Lower leg skin (tissue), 4 donors: Measurements from ENCODE around the gene PRPS1. TPM values are rescaled to one million over a fixed set of nuclear protein-coding genes. Genes with fewer than 3 reads are reported as not detected.
A peak's percentile ranks its signal among the peaks of the same experiment; 100 is the strongest.

ENCODE experiments used
- DNase-seq, 2 donors: peaks; one replicate each; pipeline ENCODE4 v3.0.0-alpha.2; 2019; ENCODE audit warnings: low spot score in 2 of 2
- H3K4me3 ChIP-seq: fragments of 200-600 bp; sonication (generic); 2 replicates; pipeline ENCODE4 v1.5.1; 2017; ENCODE audit warnings: mild to moderate bottlenecking, low read depth; ENCODE audit not compliant: poor library complexity, severe bottlenecking
- POLR2A ChIP-seq, 2 donors: fragments of 450-650 bp; IDR thresholded peaks; one replicate each; pipeline ENCODE4 v1.6.1; 2016 to 2017; ENCODE audit warnings: antibody characterized with exemption in 2 of 2, mild to moderate bottlenecking in 1 of 2, moderate library complexity in 1 of 2
- WGBS, 2 donors: methylation state at CpG; one replicate each; pipeline ENCODE4 v1.1.5; 2018; 5-methylcytosine and 5-hydroxymethylcytosine counted together
- intact Hi-C: fragments of 100-400 bp; cut with DNase I; formaldehyde crosslinking; loops from one replicate; pipeline ENCODE4 v1.15.0; 2023; ENCODE audit warnings: low total_unique reads
- total RNA-seq, 4 donors: library from RNA; depleted of rRNA; stranded (reverse); fragments of >200 nt; gene quantifications; one replicate each; pipeline ENCODE4 v1.1.0, GENCODE V29; 2016
- TF ChIP-seq, protein P1 (sequence below), 3 donors: fragments of 450-650 bp; IDR thresholded peaks; one replicate each; pipeline ENCODE4 v1.5.1; 2016; ENCODE audit warnings: antibody characterized with exemption in 3 of 3, mild to moderate bottlenecking in 3 of 3, moderate library complexity in 2 of 3

The PRPS1 gene
- total RNA-seq, 4 donors from 2014 or later = 7.1 to 10.8 (median 8.0) TPM

DNA sequence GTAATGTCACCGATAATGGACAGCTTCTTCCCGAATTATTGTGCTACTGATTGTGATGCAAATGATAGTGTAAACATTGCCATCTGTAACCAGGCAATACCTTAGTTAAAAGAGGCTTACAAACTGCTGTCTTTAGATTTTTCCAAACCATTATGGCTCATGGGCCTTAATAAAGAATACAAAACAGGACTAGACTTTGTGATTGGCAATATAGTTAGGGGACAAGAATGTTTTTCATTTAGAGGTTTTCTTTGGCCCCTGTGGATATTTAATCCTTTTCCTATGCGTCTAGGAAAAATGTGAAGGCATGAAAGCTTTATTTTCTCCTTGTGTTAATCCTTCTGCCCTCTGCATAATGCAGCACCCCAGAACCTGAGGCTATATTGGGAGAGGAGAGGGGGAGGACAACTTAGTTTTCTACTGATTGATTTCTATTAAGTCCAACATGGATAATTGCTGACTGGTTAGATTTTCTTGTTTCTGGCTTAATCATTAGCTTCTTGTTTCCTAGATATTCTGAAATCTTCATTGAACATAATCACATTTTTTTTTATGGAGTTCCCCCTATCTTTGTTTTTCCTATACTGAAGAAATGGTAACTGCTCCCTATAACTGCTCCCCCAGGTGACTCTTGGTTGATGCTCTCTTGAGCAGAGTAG lies 1.9 kb downstream of the PRPS1 start:
- no peak for DNase-seq
- intact Hi-C loops = no loop called here
- no peak for TF ChIP-seq POLR2A (IDR thresholded peaks at IDR 0.05)
- TF ChIP-seq, protein P1, sequence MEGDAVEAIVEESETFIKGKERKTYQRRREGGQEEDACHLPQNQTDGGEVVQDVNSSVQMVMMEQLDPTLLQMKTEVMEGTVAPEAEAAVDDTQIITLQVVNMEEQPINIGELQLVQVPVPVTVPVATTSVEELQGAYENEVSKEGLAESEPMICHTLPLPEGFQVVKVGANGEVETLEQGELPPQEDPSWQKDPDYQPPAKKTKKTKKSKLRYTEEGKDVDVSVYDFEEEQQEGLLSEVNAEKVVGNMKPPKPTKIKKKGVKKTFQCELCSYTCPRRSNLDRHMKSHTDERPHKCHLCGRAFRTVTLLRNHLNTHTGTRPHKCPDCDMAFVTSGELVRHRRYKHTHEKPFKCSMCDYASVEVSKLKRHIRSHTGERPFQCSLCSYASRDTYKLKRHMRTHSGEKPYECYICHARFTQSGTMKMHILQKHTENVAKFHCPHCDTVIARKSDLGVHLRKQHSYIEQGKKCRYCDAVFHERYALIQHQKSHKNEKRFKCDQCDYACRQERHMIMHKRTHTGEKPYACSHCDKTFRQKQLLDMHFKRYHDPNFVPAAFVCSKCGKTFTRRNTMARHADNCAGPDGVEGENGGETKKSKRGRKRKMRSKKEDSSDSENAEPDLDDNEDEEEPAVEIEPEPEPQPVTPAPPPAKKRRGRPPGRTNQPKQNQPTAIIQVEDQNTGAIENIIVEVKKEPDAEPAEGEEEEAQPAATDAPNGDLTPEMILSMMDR (IDR thresholded peaks at IDR 0.05) = no peak
- H3K4me3 ChIP-seq = no peak overlapping the region
- WGBS, 2 donors = 31 to 45% methylated on average over 3 of the region's 3 CpGs

DNA sequence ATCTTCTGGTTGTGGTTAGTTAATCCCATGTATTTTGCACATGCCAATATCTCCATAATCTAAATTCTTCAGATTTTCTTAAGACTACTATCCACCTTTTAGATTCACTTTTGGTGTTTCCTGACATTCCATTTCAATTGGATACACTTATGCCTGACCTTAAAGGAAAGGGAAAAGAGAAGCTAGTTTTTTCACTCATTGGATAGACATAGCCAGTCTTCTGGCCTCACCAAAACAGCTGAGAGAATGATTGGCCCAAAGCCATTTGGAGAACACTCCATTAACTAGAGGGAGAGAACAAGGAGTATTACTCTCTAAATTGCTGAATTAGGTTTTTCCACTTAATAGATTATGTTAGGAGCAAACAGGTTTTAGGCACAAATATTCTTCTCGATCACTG lies 4.0 kb downstream of the PRPS1 start:
- TF ChIP-seq POLR2A (IDR thresholded peaks at IDR 0.05) = no peak
- TF ChIP-seq, protein P1 (IDR thresholded peaks at IDR 0.05) = no peak
- H3K4me3 ChIP-seq = no peak overlapping the region
- DNase-seq = no peak
- intact Hi-C loops = no loop called here
- 81 to 88% methylated on average over 1 of the region's 1 CpG for WGBS, 2 donors

DNA sequence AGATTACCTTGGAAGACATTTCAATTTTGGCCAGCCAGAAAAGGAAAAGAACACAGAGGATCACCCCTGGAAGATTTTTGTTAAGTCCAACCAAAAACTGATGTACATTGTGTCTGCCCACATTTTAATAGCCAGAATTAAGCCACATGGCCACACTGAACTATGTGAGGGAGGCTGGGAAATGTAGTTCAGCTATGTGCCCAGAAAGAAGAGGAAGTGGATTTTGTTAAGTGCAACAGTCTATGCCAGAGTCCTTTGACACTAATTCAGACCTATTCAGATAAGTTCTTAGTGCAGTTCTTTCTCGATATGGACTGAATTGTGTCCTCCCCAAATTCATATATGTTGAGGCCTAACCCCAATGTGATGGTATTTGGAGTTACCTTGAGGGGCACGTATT lies 18.4 kb downstream of the PRPS1 start:
- H3K4me3 ChIP-seq = no peak overlapping the region
- no peak for TF ChIP-seq POLR2A (IDR thresholded peaks at IDR 0.05)
- TF ChIP-seq, protein P1 (IDR thresholded peaks at IDR 0.05) = no peak
- intact Hi-C loops = no loop called here
- WGBS, 2 donors = 72 to 95% methylated on average over 2 of the region's 2 CpGs
- DNase-seq = no peak

DNA sequence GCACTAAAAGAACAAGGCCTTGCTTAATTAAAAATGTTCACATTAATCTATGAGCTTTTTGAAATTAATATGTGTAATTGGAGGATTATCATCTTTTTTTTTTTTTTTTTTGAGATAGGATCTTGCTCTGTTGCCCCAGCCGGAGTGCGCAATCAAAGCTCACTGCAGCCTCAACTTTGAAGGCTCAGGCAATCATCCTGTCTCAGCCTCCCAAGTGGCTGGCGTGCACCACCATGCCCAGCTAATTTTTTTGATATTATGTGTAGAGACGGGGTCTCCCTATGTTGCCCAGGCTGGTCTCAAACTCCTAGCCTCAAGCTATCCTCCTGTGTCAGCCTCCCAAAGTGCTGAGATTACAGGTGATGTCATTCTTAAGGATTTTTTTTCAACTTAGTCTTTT lies 20.0 kb downstream of the PRPS1 start:
- no peak overlapping the region for H3K4me3 ChIP-seq
- DNase-seq = no peak
- no peak for TF ChIP-seq POLR2A (IDR thresholded peaks at IDR 0.05)
- TF ChIP-seq, protein P1 (IDR thresholded peaks at IDR 0.05) = no peak
- intact Hi-C loops = no loop called here
- WGBS, 2 donors = 96 to 100% methylated on average over 4 of the region's 4 CpGs

DNA sequence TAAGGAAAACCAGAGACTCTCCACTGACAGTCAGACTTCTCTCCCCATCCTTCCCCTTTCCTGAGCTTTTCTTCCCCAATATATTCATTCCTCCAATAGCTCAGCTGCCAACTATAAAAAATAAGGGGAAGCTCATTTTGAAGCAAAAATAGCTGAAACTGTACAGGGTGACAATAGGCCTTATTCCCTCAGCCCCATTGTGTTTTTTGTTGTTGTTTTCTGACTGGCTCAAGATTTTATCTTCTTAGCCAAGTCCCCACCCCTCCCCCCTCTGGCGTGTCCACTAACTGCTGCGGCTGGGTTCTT lies 26.2 kb downstream of the PRPS1 start:
- DNase-seq = no peak
- WGBS, 2 donors = 24 to 40% methylated on average over 2 of the region's 2 CpGs
- intact Hi-C loops = no loop called here
- H3K4me3 ChIP-seq = no peak overlapping the region
- TF ChIP-seq POLR2A (IDR thresholded peaks at IDR 0.05) = no peak

DNA sequence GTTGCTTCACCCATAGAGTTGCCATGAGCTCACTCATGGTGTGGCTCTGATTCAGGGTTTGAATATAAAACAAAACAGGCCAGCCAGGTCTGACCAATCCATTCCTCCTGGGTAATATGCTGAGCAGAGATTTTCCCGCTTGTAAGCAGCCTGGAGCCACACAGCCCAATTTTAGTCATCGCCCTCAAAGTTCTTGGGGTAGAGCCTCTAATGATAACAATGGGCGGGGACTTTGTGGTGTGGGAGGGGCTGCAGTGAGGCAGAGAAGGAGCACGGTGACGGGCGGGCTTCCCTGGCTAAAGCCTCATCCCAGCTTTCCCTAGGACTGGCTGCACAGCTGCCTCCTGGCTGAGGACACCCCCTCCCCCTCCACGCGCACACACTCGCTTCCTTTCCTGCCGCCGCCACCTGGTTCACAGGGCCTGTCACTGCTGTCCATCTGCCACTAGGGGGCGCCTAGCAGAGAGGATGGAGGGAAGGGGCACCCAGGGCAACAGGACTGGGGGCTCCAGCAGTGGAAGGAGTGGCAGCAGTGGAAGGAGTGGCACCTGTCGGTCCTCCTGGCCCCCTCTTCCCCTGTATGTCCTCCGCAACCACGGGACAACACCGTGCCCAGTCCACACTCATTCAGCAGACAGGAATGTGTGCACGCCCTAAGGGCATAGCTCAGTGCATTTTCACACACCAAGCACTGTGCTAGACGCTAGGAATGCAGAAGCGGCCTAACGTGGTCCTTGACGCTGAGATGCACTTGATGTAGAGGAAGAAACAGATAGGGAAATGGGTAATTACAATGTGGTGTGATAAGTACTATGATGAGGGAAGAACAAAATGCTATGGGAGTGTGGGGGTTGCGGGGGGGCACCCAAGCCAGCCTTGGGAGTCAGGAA lies 26.8 kb downstream of the PRPS1 start:
- WGBS, 2 donors = 35 to 51% methylated on average over 17 to 22 of the region's 22 CpGs
- peak; percentile 31 to 90 for DNase-seq
- H3K4me3 ChIP-seq = no peak overlapping the region
- no peak for TF ChIP-seq POLR2A (IDR thresholded peaks at IDR 0.05)
- TF ChIP-seq, protein P1 (IDR thresholded peaks at IDR 0.05) = peak in 1 of 3 donors; percentile 27
- intact Hi-C loops = no loop called here
